ENCODE results near the gene ZNF443.
"Not testable (repeated sequence)": the region's sequence is repeated elsewhere in the genome, so short reads cannot be mapped to it uniquely, and the experiment has no call there.

ZNF443 gene

DNA sequence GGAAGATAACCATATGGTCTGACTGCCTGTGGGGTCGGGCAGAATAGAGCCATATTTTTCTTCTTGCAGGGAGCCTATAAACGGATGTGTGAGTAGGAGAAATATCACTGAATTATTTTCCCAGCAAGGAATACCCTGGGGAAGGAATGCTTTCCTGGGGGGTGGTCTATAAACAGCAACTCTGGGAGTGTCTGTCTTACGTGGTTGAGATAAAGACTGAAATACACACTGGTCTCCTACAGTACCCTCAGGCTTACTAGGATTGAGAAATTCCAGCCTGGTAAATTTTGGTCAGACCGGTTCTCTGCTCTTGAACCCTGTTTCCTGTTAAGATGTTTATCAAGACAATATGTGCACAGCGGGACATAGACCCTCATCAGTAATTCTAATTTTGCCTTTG, 23.5 kb downstream of the ZNF443 start:
- not testable (repeated sequence) for DNase-seq (ENCODE audit: low spot score)

DNA sequence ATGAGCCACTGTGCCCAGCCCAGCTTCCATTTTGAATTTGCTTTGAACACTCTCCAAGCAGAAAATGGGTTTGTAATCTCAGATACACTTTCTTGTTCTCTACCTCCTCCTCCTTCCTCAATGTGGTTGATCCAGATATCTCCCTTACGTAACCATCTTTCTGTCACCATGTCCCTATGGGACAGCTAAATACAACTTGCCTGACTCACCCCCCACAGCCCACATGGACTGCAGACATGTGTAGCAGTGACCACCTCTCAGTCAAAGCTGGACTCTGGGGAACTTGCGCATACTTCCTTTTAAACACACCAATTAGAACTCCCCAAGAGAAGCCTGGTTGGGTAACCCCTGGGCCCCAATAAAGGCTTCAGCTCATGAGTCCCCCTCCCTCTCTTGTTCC, 28.9 kb downstream of the ZNF443 start:
- no peak for DNase-seq (ENCODE audit: low spot score)

DNA sequence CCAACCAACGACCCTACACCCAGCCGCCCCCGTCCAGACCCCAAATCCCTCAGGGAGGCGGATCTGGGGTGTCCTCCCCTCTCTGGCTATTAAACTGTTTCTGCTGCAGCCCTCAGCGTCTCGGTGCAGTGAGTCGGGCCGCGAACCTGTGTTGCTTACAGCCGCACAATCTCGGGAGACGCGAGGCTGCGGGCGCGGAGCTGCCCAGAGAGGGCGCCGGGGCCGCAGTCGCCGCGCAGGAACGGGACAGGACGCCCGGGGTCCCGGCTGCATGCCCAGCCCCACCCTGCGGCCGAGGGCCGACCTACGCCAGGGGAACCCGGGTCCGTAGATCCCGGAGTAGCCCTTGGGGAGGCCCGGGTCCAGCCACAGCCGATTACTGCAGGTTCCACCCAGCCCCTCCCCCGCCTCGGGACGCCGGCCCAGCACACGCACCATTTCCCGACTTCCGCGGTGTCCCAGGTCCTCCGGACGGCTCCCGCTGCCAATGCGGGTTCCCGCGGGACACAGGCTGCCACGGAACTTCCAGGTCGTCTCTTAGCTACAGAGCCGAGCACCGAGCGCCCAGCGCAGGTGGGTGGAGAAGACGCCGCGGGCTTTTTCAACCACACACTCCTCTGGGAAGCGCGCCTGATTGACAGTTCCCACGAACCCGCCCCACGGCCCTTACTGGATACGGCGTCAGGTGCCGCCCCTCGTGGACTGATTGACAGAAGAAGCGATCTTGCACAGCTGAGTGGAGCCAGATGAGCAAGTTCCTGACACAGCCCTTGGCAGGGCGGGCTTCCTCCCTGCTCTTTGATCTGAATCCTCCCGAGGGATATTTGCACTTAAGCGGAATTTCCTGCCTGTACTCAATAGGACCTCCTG, 40.0 kb downstream of the ZNF443 start, which contains the start of gene ZNF799:
ZNF799 (minus strand) TSS at position 639 of the 870 bp plus-strand sequence; CDS start at position 438, 201 bp downstream.
- peak; percentile 95 for DNase-seq (ENCODE audit: low spot score)

DNA sequence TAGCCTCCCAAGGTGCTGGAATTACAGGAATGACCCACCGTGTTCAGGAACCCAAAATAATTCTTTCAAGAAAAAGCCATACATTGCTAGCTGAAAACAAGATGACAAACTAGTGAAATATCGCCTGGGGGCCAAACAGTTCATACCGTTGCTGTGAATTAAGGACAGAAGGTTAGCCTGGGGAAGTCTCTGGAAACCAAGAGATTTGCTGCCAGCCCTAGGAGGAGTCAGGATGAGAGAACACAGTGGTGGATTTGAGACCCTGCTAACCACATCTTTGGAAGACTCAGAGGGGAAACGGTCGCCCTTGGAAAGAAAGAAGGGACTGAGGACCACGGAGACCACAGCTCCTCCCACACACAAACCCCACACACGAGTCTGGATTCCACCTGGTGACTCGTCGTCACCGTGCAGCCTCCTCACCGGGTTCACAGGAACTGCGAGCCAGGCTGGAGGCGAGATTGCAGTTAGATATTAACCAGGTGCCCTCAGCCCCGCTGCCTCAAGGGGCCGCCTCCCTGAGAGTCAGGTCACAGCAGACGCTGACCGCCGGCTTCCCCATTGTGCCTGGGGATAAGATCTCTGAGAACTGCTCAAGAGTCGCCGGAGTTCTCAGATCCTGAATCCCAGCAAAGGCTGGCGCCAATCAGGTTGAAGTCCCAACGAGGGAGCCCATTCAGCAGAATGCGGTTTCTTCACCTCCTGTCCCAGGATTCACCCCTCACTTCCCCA, 40.8 kb downstream of the ZNF443 start:
- not testable (repeated sequence) for DNase-seq (ENCODE audit: low spot score)

DNA sequence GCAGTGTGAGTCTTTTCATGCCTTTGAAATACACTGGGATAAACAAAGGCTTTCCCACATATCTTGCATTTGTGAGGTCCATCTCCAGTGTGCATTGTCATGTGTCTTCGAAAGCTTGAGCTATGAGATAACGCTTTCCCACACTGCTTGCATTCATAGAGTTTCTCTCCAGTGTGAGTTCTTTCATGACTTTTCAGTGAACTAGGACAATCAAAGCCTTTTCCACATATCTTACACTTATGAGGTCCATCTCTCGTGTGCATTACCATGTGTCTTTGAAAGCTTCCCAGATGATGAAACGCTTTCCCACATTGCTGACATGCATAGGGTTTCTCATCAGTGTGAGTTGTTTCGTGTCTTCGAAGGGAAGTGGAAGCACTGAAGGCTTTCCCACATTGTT, 49.7 kb downstream of the ZNF443 start:
- DNase-seq (ENCODE audit: low spot score): not testable (repeated sequence)

DNA sequence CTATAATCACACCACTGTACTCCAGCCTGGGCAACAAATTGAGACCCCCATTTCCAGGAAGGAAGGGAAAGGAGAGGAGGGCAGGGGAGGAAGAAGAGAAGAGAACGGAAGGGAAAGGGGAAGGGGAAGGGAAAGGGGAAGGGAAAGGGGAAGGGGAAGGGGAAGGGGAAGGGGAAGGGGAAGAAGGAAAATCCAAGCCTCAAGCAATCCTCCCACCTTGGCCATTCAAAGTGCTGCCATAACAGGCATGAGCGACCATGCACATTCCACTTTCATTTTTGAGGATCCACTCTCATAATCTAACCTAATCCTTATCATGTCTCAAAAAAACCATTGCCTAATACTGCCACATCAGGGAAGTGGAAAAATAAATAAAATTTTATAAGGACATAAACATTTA, 54.5 kb downstream of the ZNF443 start:
- not testable (repeated sequence) for DNase-seq (ENCODE audit: low spot score)

DNA sequence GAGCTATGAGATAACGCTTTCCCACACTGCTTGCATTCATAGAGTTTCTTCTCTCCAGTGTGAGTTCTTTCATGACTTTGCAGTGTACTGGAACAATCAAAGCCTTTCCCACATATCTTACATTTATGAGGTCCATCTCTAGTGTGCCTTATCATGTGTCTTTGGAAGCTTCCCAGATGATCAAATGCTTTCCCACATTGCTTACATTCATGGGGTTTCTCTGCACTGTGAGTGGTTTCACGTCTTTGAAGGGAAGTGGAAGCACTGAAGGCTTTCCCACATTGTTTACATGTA, 60.4 kb downstream of the ZNF443 start:
- DNase-seq (ENCODE audit: low spot score): no peak

DNA sequence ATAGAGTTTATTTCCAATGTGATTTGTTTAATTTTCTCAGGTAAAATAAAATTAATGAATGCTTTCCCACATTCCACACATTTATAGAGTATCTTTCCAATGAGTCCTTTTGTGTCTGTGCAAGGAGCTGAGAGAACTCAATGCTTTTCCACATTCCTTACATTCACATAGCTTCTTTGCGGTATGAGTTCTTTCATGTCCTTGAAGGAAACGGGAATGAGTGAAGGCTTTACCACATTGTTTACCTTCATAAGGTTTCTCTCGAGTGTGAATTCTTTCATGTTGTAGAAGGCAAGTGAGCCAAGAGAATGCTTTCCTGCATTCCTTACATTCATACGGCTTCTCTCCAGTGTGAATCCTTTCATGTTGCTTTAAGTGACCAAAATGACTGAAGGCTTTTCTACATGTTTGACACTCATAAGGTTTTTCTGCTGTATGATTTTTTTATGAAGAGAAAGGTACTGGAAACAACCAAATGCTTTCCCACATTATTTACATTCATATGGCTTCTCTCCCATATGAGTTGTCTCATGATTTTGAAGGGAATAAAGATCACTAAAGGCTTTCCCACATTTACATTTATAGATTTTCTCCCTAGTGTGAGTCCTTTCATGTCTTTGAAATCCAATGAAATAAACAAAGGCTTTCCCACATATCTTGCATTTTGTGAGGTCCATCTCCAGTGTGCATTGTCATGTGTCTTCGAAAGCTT, 60.9 kb downstream of the ZNF443 start:
- no peak for DNase-seq (ENCODE audit: low spot score)

All from putamen (tissue), 1 donor.